SK-N-SH (cell line): ENCODE results near the gene TGFBRAP1. TPM values are rescaled to one million over a fixed set of nuclear protein-coding genes. Genes with fewer than 3 reads are reported as not detected.

ENCODE experiments used
- CTCF ChIA-PET: fragments of 300-600, 350-600 bp; formaldehyde crosslinking; extraction: SDS; loops from one replicate; lab custom pipeline; 2021; lab: Yijun Ruan, JAX
- POLR2A ChIA-PET: fragments of 350-600 bp; sonication (Branson Sonifier 250); formaldehyde crosslinking; extraction: SDS; loops from one replicate; lab custom pipeline; 2020; ENCODE audit warnings: antibody characterized with exemption, inconsistent platforms; lab: Yijun Ruan, JAX
- DNase-seq: peaks from one replicate; pipeline ENCODE4 v3.0.0; 2012
- H2AFZ ChIP-seq: fragments of 200-600 bp; sonication (generic); 2 replicates; pipeline ENCODE4 v1.8.1; 2016; ENCODE audit warnings: antibody characterized with exemption, mild to moderate bottlenecking, low read depth
- H3F3A ChIP-seq: fragments of 200-600 bp; sonication (generic); replicated peaks from 2 replicates; pipeline ENCODE3; 2016; ENCODE audit warnings: antibody characterized with exemption, mild to moderate bottlenecking; ENCODE audit not compliant: insufficient read depth
- H3K27ac ChIP-seq, 2 experiments: fragments of 200-500 bp in 1 of 2; fragments of 200-600 bp in 1 of 2; sonication (Bioruptor generic) in 1 of 2; sonication (generic), shearing (Covaris generic) in 1 of 2; 2 replicates each; pipeline versions ENCODE4 v1.5.1 to v1.6.1; 2014 to 2016; ENCODE audit warnings: low read depth in 2 of 2, inconsistent platforms in 1 of 2, low read length in 1 of 2, mild to moderate bottlenecking in 1 of 2, mixed read lengths in 1 of 2
- H3K27me3 ChIP-seq: fragments of 200-600 bp; sonication (generic), shearing (Covaris generic); 2 replicates; pipeline ENCODE4 v1.6.1; 2016; ENCODE audit warnings: mixed run types; ENCODE audit not compliant: insufficient read depth
- H3K36me3 ChIP-seq, 2 experiments: fragments of 200-500 bp in 1 of 2; fragments of 200-600 bp in 1 of 2; sonication (Bioruptor generic) in 1 of 2; sonication (generic) in 1 of 2; replicated peaks in 1 of 2; 2 replicates each; pipeline versions ENCODE3 to v1.5.1; 2014 to 2016; ENCODE audit warnings: low read length in 1 of 2, mild to moderate bottlenecking in 1 of 2; ENCODE audit not compliant: insufficient read depth in 2 of 2, control insufficient read depth in 1 of 2
- H3K4me1 ChIP-seq, 2 experiments: fragments of 200-500 bp in 1 of 2; fragments of 200-600 bp in 1 of 2; sonication (Bioruptor generic) in 1 of 2; sonication (generic), shearing (Covaris generic) in 1 of 2; 2 replicates each; pipeline versions ENCODE4 v1.5.1 to v1.6.1; 2014 to 2016; ENCODE audit warnings: low read depth in 1 of 2, low read length in 1 of 2, mixed run types in 1 of 2; ENCODE audit not compliant: insufficient read depth in 2 of 2, control insufficient read depth in 1 of 2
- H3K4me2 ChIP-seq: fragments of 200-600 bp; sonication (generic), shearing (Covaris generic); 2 replicates; pipeline ENCODE4 v1.6.1; 2017; ENCODE audit warnings: mixed run types
- H3K4me3 ChIP-seq, 2 experiments: fragments of 200-500 bp in 1 of 2; fragments of 200-600 bp in 1 of 2; sonication (Bioruptor generic) in 1 of 2; sonication (generic), shearing (Covaris generic) in 1 of 2; 2 replicates each; pipeline versions ENCODE4 v1.5.1 to v1.8.1; 2014 to 2016; ENCODE audit warnings: low read depth in 2 of 2, inconsistent platforms in 1 of 2, low read length in 1 of 2, mild to moderate bottlenecking in 1 of 2, mixed read lengths in 1 of 2, moderate library complexity in 1 of 2
- H3K79me2 ChIP-seq: fragments of 200-600 bp; sonication (generic); 2 replicates; pipeline ENCODE4 v1.8.1; 2017; ENCODE audit warnings: mild to moderate bottlenecking; ENCODE audit not compliant: insufficient read depth
- H3K9ac ChIP-seq: fragments of 200-600 bp; sonication (generic); 2 replicates; pipeline ENCODE4 v1.6.1; 2017; ENCODE audit warnings: mixed run types
- H3K9me2 ChIP-seq: fragments of 200-600 bp; sonication (generic); 2 replicates; pipeline ENCODE4 v1.6.1; 2017; ENCODE audit warnings: mixed run types
- H3K9me3 ChIP-seq: fragments of 200-600 bp; sonication (generic); 2 replicates; pipeline ENCODE4 v1.6.1; 2017; ENCODE audit warnings: mixed run types, mild to moderate bottlenecking, moderate library complexity
- H4K20me1 ChIP-seq: fragments of 200-600 bp; sonication (generic); 2 replicates; pipeline ENCODE4 v1.6.1; 2017; ENCODE audit warnings: mild to moderate bottlenecking, mixed run types; ENCODE audit not compliant: insufficient read depth
- FOSL2 ChIP-seq: IDR thresholded peaks from 2 replicates; pipeline ENCODE4 v1.4.0; 2012; ENCODE audit warnings: low read depth, mild to moderate bottlenecking, moderate library complexity, borderline replicate concordance
- FOXJ3 ChIP-seq: sonication (generic); formaldehyde crosslinking; IDR thresholded peaks from 2 replicates; pipeline ENCODE4 v1.5.1; 2020; ENCODE audit warnings: mild to moderate bottlenecking, missing genetic modification reagents
- FOXM1 ChIP-seq: IDR thresholded peaks from 2 replicates; pipeline ENCODE4 v1.4.0; 2012; ENCODE audit warnings: low read depth, mild to moderate bottlenecking
- GATA2 ChIP-seq: sonication (generic); formaldehyde crosslinking; IDR thresholded peaks from 2 replicates; pipeline ENCODE4 v1.5.0; 2020; ENCODE audit warnings: mild to moderate bottlenecking, missing genetic modification reagents
- JUND ChIP-seq: IDR thresholded peaks from 2 replicates; pipeline ENCODE4 v1.4.0; 2012
- MEF2A ChIP-seq: IDR thresholded peaks from 2 replicates; pipeline ENCODE4 v1.4.0; 2012; ENCODE audit warnings: low read depth, borderline replicate concordance
- NFIC ChIP-seq: IDR thresholded peaks from 2 replicates; pipeline ENCODE4 v1.4.0; 2012; ENCODE audit warnings: borderline replicate concordance
- POLR2AphosphoS5 ChIP-seq: IDR thresholded peaks from 2 replicates; pipeline ENCODE4 v1.6.1; 2012; ENCODE audit warnings: low read depth, low read length
- RFX5 ChIP-seq: IDR thresholded peaks from 2 replicates; pipeline ENCODE4 v1.6.1; 2012; ENCODE audit warnings: mild to moderate bottlenecking, improper control_type of control experiment, low read length
- RXRA ChIP-seq: IDR thresholded peaks from 2 replicates; pipeline ENCODE4 v1.4.0; 2012; ENCODE audit warnings: low read depth, mild to moderate bottlenecking, borderline replicate concordance
- SMC3 ChIP-seq: IDR thresholded peaks from 2 replicates; pipeline ENCODE4 v1.6.1; 2012; ENCODE audit warnings: low read depth, low read length, improper control_type of control experiment
- TCF12 ChIP-seq: IDR thresholded peaks from 2 replicates; pipeline ENCODE4 v1.4.0; 2012
- WGBS: methylation state at CpG from one replicate; pipeline ENCODE4 v1.1.6; 2017; ENCODE audit warnings: low lambda C conversion rate; 5-methylcytosine and 5-hydroxymethylcytosine counted together
- polyA plus RNA-seq, 3 experiments: library from polyadenylated mRNA; depleted of rRNA; stranded (reverse); fragments of >200 nt; gene quantifications; 2 replicates each; pipeline ENCODE4 v1.2.3, GENCODE V29; 2012
- TF ChIP-seq, protein P1 (sequence below): IDR thresholded peaks from 2 replicates; pipeline ENCODE4 v1.4.0; 2012; ENCODE audit warnings: low read depth
- TF ChIP-seq, protein P2 (sequence below): fragments of 150-350 bp; IDR thresholded peaks from 2 replicates; pipeline ENCODE4 v1.6.1; 2016; ENCODE audit warnings: mild to moderate bottlenecking, low read depth, low read length
- TF ChIP-seq, protein P3 (sequence below): fragments of 200-600 bp; sonication (generic); IDR thresholded peaks from 2 replicates; pipeline ENCODE4 v1.6.1; 2017; ENCODE audit warnings: antibody characterized with exemption, mild to moderate bottlenecking, moderate library complexity
- TF ChIP-seq, protein P4 (sequence below): IDR thresholded peaks from 2 replicates; pipeline ENCODE4; 2012

The TGFBRAP1 gene
- polyA plus RNA-seq, 1 of the 3 experiments (the other 2 are of a cell fraction) = 5.7 TPM

DNA sequence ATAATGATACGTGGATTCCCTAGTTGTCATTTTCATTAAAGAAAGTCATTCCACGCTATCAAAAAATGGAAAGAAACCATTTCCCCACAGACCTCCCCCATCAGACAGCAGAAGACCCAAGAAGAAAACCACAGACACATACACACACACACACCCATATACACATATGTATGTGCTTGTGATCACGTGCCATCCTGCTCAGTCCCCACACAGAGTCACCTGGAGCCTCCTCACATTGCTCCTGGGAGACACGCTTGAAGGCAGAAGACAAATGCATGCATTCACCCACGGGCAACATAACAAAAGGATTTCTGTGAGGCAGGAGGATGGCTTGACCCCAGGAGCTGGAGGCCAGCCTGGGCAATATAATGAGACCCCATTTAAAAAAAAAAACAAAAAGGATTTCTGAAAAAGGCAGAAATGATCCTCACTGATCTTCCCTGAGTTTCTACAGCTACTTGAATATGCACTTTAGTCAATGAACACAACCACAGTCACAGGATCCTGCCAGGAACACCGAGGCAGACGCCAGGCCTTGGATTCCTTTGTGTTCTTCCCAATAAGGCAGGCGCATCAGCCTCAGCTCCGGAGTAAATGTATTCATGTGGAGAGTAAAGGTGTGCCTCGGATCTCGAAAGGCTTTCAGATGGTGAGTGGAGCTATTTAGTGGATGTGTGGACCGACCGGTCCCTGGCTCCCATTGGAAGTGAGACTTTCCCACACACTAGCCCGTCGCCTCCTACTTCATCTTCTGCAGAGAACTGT lies 21.0 kb downstream of the TGFBRAP1 start (continued):
- TF ChIP-seq SMC3 (no peak), TCF12 (no peak), RFX5 (no peak)
- TF ChIP-seq, protein P1, sequence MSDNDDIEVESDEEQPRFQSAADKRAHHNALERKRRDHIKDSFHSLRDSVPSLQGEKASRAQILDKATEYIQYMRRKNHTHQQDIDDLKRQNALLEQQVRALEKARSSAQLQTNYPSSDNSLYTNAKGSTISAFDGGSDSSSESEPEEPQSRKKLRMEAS = no peak

DNA sequence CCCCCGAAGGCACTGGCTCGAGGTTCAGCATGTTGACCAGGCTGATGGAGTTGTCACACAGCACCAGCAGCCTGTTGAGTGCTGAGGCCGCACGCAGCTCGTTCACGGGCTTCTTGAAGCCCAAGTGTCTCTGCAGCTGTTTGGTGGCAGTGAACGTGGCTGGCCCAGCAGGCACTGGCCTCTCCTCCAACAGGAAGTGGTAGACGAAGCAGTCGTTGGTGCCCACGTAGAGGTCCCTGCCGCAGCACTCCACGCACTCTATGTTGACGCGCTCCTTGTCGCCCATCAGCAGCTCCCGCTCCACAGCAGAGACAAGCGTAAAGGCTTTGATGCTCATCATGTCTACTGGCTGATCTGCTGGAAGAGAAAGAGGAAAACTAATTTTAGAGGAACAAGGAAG lies 21.6 kb downstream of the TGFBRAP1 start:
- Histone ChIP-seq H3K27ac (no peak overlapping the region), H3K9ac (no peak overlapping the region), H3F3A (no peaks in the 10 kb centered on the region), H3K9me2 (no peaks in the 10 kb centered on the region), H3K4me2 (no peak overlapping the region), H3K4me1 (no peaks in the 10 kb centered on the region), H2AFZ (no peak overlapping the region), H3K79me2 (peaks cover 17% of the 10 kb centered on the region; the same call in 1 of the 2 replicates), H3K27me3 (no peaks in the 10 kb centered on the region), H4K20me1 (no peaks in the 10 kb centered on the region), H3K9me3 (no peaks in the 10 kb centered on the region), H3K36me3 (peaks cover 0 to 12% of the 10 kb centered on the region in 2 experiments), H3K4me3 (no peak overlapping the region)
- TF ChIP-seq RXRA (no peak), POLR2AphosphoS5 (no peak), NFIC (no peak), FOXJ3 (CRISPR knock-in tag) (no peak)
- WGBS = 96% methylated on average over 15 of the region's 17 CpGs
- ChIA-PET CTCF (interaction anchor here (1.7 kb wide), 1 partner anchor 20 kb away, joined by 3 read pairs; no protein-coding TSS in a partner anchor), POLR2A (no interaction called here)
- no peak for DNase-seq

DNA sequence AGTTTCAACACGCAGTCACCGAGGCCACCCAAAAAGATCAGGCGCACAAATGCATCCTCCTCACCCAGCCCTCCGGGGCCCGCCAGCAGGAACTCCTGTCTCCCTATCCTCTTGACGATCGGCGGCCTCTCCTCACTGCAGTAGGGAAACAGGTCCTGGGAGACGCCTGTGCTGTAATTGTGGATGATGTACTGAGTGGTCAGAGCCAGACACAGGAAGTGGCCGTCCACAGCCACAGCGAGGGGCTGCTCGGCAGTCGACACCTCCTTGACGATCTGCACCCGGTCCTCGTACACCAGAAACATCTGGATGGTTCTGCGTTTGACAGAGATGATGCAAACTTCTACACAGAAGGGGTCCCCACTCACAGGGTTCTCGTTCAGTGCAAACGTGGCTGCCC lies 22.0 kb downstream of the TGFBRAP1 start:
- H3K9me2 ChIP-seq = no peaks in the 10 kb centered on the region
- H3K9ac ChIP-seq = no peak overlapping the region
- H3K9me3 ChIP-seq = no peaks in the 10 kb centered on the region
- WGBS = 96% methylated on average over 16 of the region's 19 CpGs
- no peaks in the 10 kb centered on the region for H3K4me1 ChIP-seq
- peaks cover 0 to 12% of the 10 kb centered on the region in 2 experiments for H3K36me3 ChIP-seq
- no peak overlapping the region for H3K4me3 ChIP-seq
- no peaks in the 10 kb centered on the region for H3F3A ChIP-seq
- H4K20me1 ChIP-seq = 0 out of 2 replicates have a peak, but pooled peaks cover 3% of the 10 kb centered on the region
- TF ChIP-seq, protein P2, sequence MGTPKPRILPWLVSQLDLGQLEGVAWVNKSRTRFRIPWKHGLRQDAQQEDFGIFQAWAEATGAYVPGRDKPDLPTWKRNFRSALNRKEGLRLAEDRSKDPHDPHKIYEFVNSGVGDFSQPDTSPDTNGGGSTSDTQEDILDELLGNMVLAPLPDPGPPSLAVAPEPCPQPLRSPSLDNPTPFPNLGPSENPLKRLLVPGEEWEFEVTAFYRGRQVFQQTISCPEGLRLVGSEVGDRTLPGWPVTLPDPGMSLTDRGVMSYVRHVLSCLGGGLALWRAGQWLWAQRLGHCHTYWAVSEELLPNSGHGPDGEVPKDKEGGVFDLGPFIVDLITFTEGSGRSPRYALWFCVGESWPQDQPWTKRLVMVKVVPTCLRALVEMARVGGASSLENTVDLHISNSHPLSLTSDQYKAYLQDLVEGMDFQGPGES = no peak
- no peak for TF ChIP-seq MEF2A
- TF ChIP-seq, protein P3, sequence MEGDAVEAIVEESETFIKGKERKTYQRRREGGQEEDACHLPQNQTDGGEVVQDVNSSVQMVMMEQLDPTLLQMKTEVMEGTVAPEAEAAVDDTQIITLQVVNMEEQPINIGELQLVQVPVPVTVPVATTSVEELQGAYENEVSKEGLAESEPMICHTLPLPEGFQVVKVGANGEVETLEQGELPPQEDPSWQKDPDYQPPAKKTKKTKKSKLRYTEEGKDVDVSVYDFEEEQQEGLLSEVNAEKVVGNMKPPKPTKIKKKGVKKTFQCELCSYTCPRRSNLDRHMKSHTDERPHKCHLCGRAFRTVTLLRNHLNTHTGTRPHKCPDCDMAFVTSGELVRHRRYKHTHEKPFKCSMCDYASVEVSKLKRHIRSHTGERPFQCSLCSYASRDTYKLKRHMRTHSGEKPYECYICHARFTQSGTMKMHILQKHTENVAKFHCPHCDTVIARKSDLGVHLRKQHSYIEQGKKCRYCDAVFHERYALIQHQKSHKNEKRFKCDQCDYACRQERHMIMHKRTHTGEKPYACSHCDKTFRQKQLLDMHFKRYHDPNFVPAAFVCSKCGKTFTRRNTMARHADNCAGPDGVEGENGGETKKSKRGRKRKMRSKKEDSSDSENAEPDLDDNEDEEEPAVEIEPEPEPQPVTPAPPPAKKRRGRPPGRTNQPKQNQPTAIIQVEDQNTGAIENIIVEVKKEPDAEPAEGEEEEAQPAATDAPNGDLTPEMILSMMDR = no peak
- TF ChIP-seq POLR2AphosphoS5 = no peak
- TF ChIP-seq, protein P4, sequence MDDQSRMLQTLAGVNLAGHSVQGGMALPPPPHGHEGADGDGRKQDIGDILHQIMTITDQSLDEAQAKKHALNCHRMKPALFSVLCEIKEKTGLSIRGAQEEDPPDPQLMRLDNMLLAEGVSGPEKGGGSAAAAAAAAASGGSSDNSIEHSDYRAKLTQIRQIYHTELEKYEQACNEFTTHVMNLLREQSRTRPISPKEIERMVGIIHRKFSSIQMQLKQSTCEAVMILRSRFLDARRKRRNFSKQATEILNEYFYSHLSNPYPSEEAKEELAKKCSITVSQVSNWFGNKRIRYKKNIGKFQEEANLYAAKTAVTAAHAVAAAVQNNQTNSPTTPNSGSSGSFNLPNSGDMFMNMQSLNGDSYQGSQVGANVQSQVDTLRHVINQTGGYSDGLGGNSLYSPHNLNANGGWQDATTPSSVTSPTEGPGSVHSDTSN = no peak
- TF ChIP-seq JUND = no peak
- no peak for TF ChIP-seq RFX5
- no peak for TF ChIP-seq FOSL2
- no peak for TF ChIP-seq FOXM1
- TF ChIP-seq GATA2 = no peak
- POLR2A ChIA-PET = no interaction called here
- H3K4me2 ChIP-seq = no peak overlapping the region
- no peak for DNase-seq
- H3K27ac ChIP-seq = no peak overlapping the region
- CTCF ChIA-PET = interaction anchor here (1.0 kb wide), 1 partner anchor 67 kb away, joined by 3 read pairs; no protein-coding TSS in a partner anchor
- H2AFZ ChIP-seq = no peak overlapping the region
- H3K27me3 ChIP-seq = no peaks in the 10 kb centered on the region
- H3K79me2 ChIP-seq = peaks cover 20% of the 10 kb centered on the region; the same call in 1 of the 2 replicates
